H1 (cell line): ENCODE data around the gene CCSAP. TPM values are rescaled to one million over a fixed set of nuclear protein-coding genes. Genes with fewer than 3 reads are reported as not detected.

Experiments used
- CTCF ChIA-PET: fragments of 300-600 bp; sonication (Branson Sonifier 250); formaldehyde crosslinking; loops from one replicate; lab custom pipeline; 2021; ENCODE audit not compliant: partially characterized antibody; lab: Charles Lee
- POLR2A ChIA-PET: fragments of 300-600 bp; sonication (Branson Sonifier 250); formaldehyde crosslinking; loops from one replicate; lab custom pipeline; 2021; ENCODE audit warnings: inconsistent platforms; ENCODE audit not compliant: partially characterized antibody; lab: Charles Lee
- DNase-seq, 2 experiments: peaks; one replicate each; pipeline versions ENCODE4 v3.0.0 to v3.0.0-alpha.2; 2010 to 2022; ENCODE audit warnings: low spot score in 2 of 2, low read depth in 1 of 2, mixed read lengths in 1 of 2
- FAIRE-seq: peaks from 2 replicates; lab custom pipeline; 2011; peaks lifted over from hg19 to GRCh38; lab: Jason Lieb, UNC
- H2AFZ ChIP-seq: 2 replicates; pipeline ENCODE4 v1.8.1; 2012; ENCODE audit warnings: low read length, inconsistent platforms
- H2AK5ac ChIP-seq: 2 replicates; pipeline ENCODE4 v1.6.1; 2013; ENCODE audit warnings: low read depth, low read length
- H2BK120ac ChIP-seq: replicated peaks from 2 replicates; pipeline ENCODE3; 2013; ENCODE audit warnings: low read depth, low read length, inconsistent platforms
- H2BK12ac ChIP-seq: 2 replicates; pipeline ENCODE4 v1.6.1; 2013; ENCODE audit warnings: low read depth, low read length
- H2BK15ac ChIP-seq: 2 replicates; pipeline ENCODE4 v1.6.1; 2013; ENCODE audit warnings: low read length
- H2BK20ac ChIP-seq: 2 replicates; pipeline ENCODE4 v1.6.1; 2013; ENCODE audit warnings: low read length
- H2BK5ac ChIP-seq: 2 replicates; pipeline ENCODE4 v1.6.1; 2013; ENCODE audit warnings: low read depth, low read length
- H3K14ac ChIP-seq: 2 replicates; pipeline ENCODE4 v1.6.1; 2013; ENCODE audit warnings: inconsistent platforms; ENCODE audit not compliant: insufficient read length
- H3K18ac ChIP-seq: 2 replicates; pipeline ENCODE4 v1.6.1; 2013; ENCODE audit warnings: low read length; ENCODE audit errors: extremely low read depth
- H3K23ac ChIP-seq: 2 replicates; pipeline ENCODE4 v1.6.1; 2013; ENCODE audit warnings: inconsistent platforms; ENCODE audit not compliant: insufficient read length
- H3K23me2 ChIP-seq: 2 replicates; pipeline ENCODE4 v1.6.1; 2013; ENCODE audit warnings: low read depth, low read length
- H3K27ac ChIP-seq: 2 replicates; pipeline ENCODE4 v1.6.1; 2011; ENCODE audit warnings: low read depth, low read length, inconsistent platforms
- H3K27me3 ChIP-seq, 4 experiments: replicated peaks in 1 of 4; 1 replicate in 1 of 4; 2 replicates in 3 of 4; pipeline versions ENCODE4 v1.6.1 to v1.8.1; 2011 to 2013; ENCODE audit warnings: low read length in 3 of 4, mild to moderate bottlenecking in 3 of 4, inconsistent platforms in 2 of 4, mixed read lengths in 2 of 4, moderate library complexity in 1 of 4; ENCODE audit not compliant: control insufficient read depth in 3 of 4, insufficient read depth in 3 of 4; ENCODE audit errors: extremely low read depth in 1 of 4
- H3K36me3 ChIP-seq, 4 experiments: 2 replicates each; pipeline versions ENCODE4 v1.6.1 to v1.8.1; 2011 to 2013; ENCODE audit warnings: mild to moderate bottlenecking in 4 of 4, low read length in 3 of 4, moderate library complexity in 2 of 4, control low read depth in 1 of 4, inconsistent platforms in 1 of 4; ENCODE audit not compliant: insufficient read depth in 4 of 4, control insufficient read depth in 2 of 4
- H3K4ac ChIP-seq: replicated peaks from 2 replicates; pipeline ENCODE3; 2013; ENCODE audit warnings: low read length, low read depth, mixed read lengths, inconsistent platforms; ENCODE audit not compliant: insufficient read length
- H3K4me1 ChIP-seq, 4 experiments: replicated peaks in 1 of 4; 1 replicate in 1 of 4; 2 replicates in 3 of 4; pipeline versions ENCODE4 v1.6.1 to v1.8.1; 2011 to 2013; ENCODE audit warnings: low read length in 3 of 4, inconsistent platforms in 2 of 4, mixed read lengths in 1 of 4; ENCODE audit not compliant: insufficient read depth in 4 of 4, control insufficient read depth in 3 of 4
- H3K4me2 ChIP-seq, 2 experiments: 2 replicates each; pipeline versions ENCODE4 v1.6.1 to v1.8.1; 2011 to 2013; ENCODE audit warnings: low read depth in 2 of 2, low read length in 2 of 2, control low read depth in 1 of 2, inconsistent platforms in 1 of 2, mild to moderate bottlenecking in 1 of 2; ENCODE audit not compliant: insufficient read depth in 1 of 2
- H3K4me3 ChIP-seq, 4 experiments: fragments of 200-600, 300-600 bp in 1 of 4; sonication (generic), shearing (Covaris generic), sonication (Bioruptor Twin) in 1 of 4; 2 replicates each; pipeline versions ENCODE4 v1.5.1 to v1.8.1; 2011 to 2016; ENCODE audit warnings: low read length in 4 of 4, low read depth in 3 of 4, control low read depth in 2 of 4, inconsistent platforms in 2 of 4, mild to moderate bottlenecking in 2 of 4, mixed read lengths in 1 of 4, moderate library complexity in 1 of 4; ENCODE audit not compliant: insufficient read depth in 2 of 4; ENCODE audit errors: extremely low read depth in 1 of 4
- H3K56ac ChIP-seq: replicated peaks from 2 replicates; pipeline ENCODE3; 2013; ENCODE audit warnings: low read depth, mild to moderate bottlenecking, mixed read lengths, low read length, inconsistent platforms; ENCODE audit not compliant: insufficient read length
- H3K79me1 ChIP-seq: 2 replicates; pipeline ENCODE4 v1.6.1; 2013; ENCODE audit warnings: low read depth, low read length, control low read depth
- H3K79me2 ChIP-seq, 2 experiments: 2 replicates each; pipeline versions ENCODE4 v1.6.1 to v1.8.1; 2012 to 2013; ENCODE audit warnings: low read length in 2 of 2, mild to moderate bottlenecking in 2 of 2, inconsistent platforms in 1 of 2; ENCODE audit not compliant: insufficient read depth in 2 of 2, control insufficient read depth in 1 of 2
- H3K9ac ChIP-seq, 4 experiments: replicated peaks in 1 of 4; 1 replicate in 1 of 4; 2 replicates in 3 of 4; pipeline versions ENCODE4 v1.6.1 to v1.8.1; 2011 to 2013; ENCODE audit warnings: low read depth in 3 of 4, low read length in 3 of 4, control low read depth in 2 of 4, mild to moderate bottlenecking in 2 of 4, moderate library complexity in 2 of 4, inconsistent platforms in 1 of 4; ENCODE audit errors: extremely low read depth in 1 of 4
- H3K9me3 ChIP-seq, 2 experiments: 2 replicates each; pipeline versions ENCODE4 v1.6.1 to v1.8.1; 2012 to 2013; ENCODE audit warnings: mild to moderate bottlenecking in 2 of 2, moderate library complexity in 2 of 2, control low read depth in 1 of 2, inconsistent platforms in 1 of 2, low read depth in 1 of 2, low read length in 1 of 2, mixed read lengths in 1 of 2; ENCODE audit not compliant: insufficient read depth in 2 of 2
- H4K20me1 ChIP-seq, 2 experiments: replicated peaks in 1 of 2; 2 replicates each; pipeline versions ENCODE3 to v1.8.1; 2011 to 2013; ENCODE audit warnings: inconsistent platforms in 2 of 2, low read length in 2 of 2, mild to moderate bottlenecking in 1 of 2; ENCODE audit not compliant: insufficient read depth in 2 of 2, control insufficient read depth in 1 of 2
- H4K5ac ChIP-seq: 2 replicates; pipeline ENCODE4 v1.6.1; 2013; ENCODE audit warnings: low read length, low read depth, mixed read lengths, inconsistent platforms; ENCODE audit not compliant: insufficient read length
- H4K8ac ChIP-seq: 2 replicates; pipeline ENCODE4 v1.8.0; 2013; ENCODE audit warnings: mild to moderate bottlenecking, moderate library complexity, low read length, inconsistent platforms; ENCODE audit not compliant: insufficient read depth; ENCODE audit errors: extremely low read depth
- H4K91ac ChIP-seq: replicated peaks from 2 replicates; pipeline ENCODE3; 2013; ENCODE audit warnings: low read length, mixed read lengths, inconsistent platforms; ENCODE audit not compliant: insufficient read length
- CBX8 ChIP-seq: fragments of 300-800, 300-1000 bp; sonication (generic); IDR thresholded peaks from 2 replicates; pipeline ENCODE4 v1.7.1; 2016; ENCODE audit warnings: low read depth, low read length, borderline replicate concordance
- KDM4A ChIP-seq: IDR thresholded peaks from one replicate; pipeline ENCODE4 v1.7.1; 2012; ENCODE audit warnings: low read depth, mild to moderate bottlenecking, moderate library complexity, low read length, inconsistent platforms; ENCODE audit not compliant: severe bottlenecking
- POU5F1 ChIP-seq: IDR thresholded peaks from 2 replicates; pipeline ENCODE4 v1.6.1; 2011; ENCODE audit warnings: low read depth, mild to moderate bottlenecking, low read length, moderate library complexity
- polyA plus RNA-seq, 7 experiments: library from polyadenylated mRNA; depleted of rRNA in 3 of 7; stranded (reverse) in 5 of 7; unstranded in 2 of 7; fragments of >200 nt in 5 of 7; fragments of 200-250 nt in 2 of 7; gene quantifications; 1 replicate in 5 of 7; 2 replicates in 1 of 7; 4 replicates in 1 of 7; pipeline versions ENCODE4 v1.2.1 to v1.2.3, GENCODE V29; 2011 to 2013; ENCODE audit warnings: missing spikeins in 2 of 7, mixed read lengths in 2 of 7
- total RNA-seq: library from RNA; stranded (reverse); fragmentation: NEBNext Ultra II Directional; extraction: Animal tissue kit (Norgen Biotek cat#: 25700); gene quantifications from 2 replicates; pipeline ENCODE4 v1.2.1, GENCODE V29; 2021
- TF ChIP-seq, protein P1 (sequence below): IDR thresholded peaks from 2 replicates; pipeline ENCODE4 v1.6.1; 2011; ENCODE audit warnings: low read depth, mild to moderate bottlenecking, low read length; ENCODE audit not compliant: insufficient read depth

The CCSAP gene
- total and polyA plus RNA-seq, 2 of the 8 experiments (the other 6 are each of a cell fraction or from before 2014, with no cell fraction given) = 3.5 to 17.2 TPM

DNA sequence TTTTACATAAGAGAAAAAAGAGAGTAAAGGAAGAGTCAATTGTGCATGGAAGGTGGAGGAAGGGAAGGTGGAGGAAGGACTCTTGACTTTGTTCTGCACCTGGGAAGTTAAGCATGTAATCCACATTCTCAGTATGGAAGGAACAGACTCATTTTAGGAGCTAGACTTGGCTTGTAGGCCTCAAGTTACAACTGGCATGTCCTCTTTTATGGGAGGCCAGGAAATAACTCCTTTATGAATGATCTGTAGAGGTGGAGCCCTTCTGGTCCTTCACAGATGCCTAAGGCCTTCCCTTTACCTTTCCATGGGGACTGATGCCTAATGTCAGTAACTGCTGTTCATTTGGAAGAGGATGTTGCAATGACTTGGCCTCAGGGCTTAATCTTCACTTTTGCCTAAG is 29.4 kb upstream of the CCSAP start:
- Histone ChIP-seq H2BK5ac (no peak overlapping the region), H3K79me2 (no peaks in the 10 kb centered on the region), H3K14ac (no peak overlapping the region), H4K8ac (no peak overlapping the region), H3K4me2 (no peak overlapping the region), H3K36me3 (no peaks in the 10 kb centered on the region), H3K27me3 (no peaks in the 10 kb centered on the region), H2BK20ac (no peak overlapping the region), H3K9ac (no peak overlapping the region), H3K27ac (no peak overlapping the region), H3K79me1 (no peaks in the 10 kb centered on the region), H4K91ac (no peak overlapping the region), H3K23ac (no peak overlapping the region), H3K4me1 (no peaks in the 10 kb centered on the region), H3K9me3 (no peaks in the 10 kb centered on the region), H2AK5ac (no peak overlapping the region), H4K20me1 (no peaks in the 10 kb centered on the region), H3K4me3 (no peak overlapping the region), H3K23me2 (no peaks in the 10 kb centered on the region), H4K5ac (no peak overlapping the region), H2AFZ (no peak overlapping the region), H2BK12ac (no peak overlapping the region), H3K18ac (no peak overlapping the region), H2BK15ac (no peak overlapping the region), H3K56ac (no peak overlapping the region), H3K4ac (no peak overlapping the region), H2BK120ac (no peak overlapping the region)
- ChIA-PET POLR2A (no interaction called here), CTCF (interaction anchor here (0.7 to 1.4 kb wide), 6 partner anchors 11 to 110 kb away, joined by 3 to 4 read pairs (median 3); no protein-coding TSS in a partner anchor)
- FAIRE-seq (no peak), DNase-seq (no peak)
- TF ChIP-seq, protein P1, sequence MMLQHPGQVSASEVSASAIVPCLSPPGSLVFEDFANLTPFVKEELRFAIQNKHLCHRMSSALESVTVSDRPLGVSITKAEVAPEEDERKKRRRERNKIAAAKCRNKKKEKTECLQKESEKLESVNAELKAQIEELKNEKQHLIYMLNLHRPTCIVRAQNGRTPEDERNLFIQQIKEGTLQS = no peak
- TF ChIP-seq POU5F1 (no peak), CBX8 (no peak), KDM4A (no peak)
